Measurements from ENCODE around the gene ATP8A1.

DNA sequence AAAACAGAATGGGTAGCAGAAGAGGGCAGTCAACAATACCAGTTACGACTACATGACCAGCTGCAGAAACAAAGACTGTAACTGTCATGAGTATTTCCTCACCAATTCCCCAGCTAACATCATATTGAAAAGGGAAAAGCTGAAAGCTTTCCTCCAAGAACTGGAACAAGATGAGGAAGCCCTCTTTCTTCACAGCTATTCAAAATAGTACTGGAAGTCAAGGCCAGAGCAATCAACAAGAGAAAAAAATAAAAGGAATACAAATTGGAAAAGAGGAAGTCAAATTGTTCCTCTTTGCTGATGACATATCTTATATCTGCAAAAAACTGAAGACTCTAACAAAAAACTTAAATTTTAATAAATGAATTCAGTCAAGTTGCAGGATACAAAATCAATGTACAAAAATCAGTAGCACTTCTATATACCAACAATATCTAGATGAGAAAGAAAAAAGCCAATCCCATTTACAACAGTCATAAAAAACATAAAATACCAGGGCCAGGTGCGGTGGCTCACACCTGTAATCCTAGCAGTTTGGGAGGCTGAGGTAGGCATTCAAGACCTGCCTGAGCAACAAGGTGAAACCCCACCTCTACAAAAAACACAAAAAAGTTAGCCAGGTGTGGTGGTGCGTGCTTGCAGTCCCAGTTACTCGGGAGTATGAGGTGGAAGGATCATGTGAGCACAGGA is 125.4 kb downstream of the ATP8A1 start:
- TF ChIP-seq EZH2 (IDR thresholded peaks at IDR 0.05) (no peak), POLR2AphosphoS5 (IDR thresholded peaks at IDR 0.05; ENCODE audit: borderline replicate concordance, low read depth, low read length) (no peak)
